Measurements from ENCODE around the gene HSF4. TPM values are rescaled to one million over a fixed set of nuclear protein-coding genes. Genes with fewer than 3 reads are reported as not detected.

Gene HSF4
- total and polyA plus RNA-seq, 2 donors (not counting 3 experiments of a cell fraction or from before 2014, with no cell fraction given), result 4.8 to 5.5 TPM

DNA sequence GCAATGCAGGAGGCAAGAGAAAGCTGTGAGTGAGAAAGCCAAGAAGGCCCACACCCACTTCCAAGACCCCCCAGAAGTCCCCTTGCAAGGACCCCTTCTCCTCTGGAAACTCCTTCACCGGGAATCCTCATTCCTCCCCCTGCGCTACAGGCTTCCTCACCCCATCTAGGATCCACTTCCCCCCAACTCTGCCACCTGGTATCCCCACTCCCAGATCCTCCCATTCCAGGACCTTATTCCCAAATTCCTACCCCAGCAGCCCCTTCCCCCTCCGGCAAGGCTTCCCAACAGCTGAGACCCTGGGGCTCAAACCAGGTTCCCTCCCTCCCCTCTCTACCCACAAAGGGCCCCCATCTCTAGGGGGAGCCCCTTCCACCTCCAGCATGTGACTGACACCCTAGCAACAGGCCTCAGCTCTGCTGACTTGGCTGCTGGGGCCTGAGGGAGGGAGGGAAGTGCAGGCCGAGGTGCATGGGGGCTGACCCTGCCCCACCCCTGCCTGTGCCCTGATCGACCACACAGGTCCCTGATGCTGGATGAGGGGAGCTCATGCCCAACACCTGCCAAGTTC, 2.1 kb downstream of the HSF4 start:
- DNase-seq (ENCODE audit: low read depth, low spot score), result no peak
- TF ChIP-seq, protein P1, sequence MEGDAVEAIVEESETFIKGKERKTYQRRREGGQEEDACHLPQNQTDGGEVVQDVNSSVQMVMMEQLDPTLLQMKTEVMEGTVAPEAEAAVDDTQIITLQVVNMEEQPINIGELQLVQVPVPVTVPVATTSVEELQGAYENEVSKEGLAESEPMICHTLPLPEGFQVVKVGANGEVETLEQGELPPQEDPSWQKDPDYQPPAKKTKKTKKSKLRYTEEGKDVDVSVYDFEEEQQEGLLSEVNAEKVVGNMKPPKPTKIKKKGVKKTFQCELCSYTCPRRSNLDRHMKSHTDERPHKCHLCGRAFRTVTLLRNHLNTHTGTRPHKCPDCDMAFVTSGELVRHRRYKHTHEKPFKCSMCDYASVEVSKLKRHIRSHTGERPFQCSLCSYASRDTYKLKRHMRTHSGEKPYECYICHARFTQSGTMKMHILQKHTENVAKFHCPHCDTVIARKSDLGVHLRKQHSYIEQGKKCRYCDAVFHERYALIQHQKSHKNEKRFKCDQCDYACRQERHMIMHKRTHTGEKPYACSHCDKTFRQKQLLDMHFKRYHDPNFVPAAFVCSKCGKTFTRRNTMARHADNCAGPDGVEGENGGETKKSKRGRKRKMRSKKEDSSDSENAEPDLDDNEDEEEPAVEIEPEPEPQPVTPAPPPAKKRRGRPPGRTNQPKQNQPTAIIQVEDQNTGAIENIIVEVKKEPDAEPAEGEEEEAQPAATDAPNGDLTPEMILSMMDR (IDR thresholded peaks at IDR 0.05; ENCODE audit: extremely low read depth in 1 of 2, insufficient read depth in 1 of 2, low read depth in 1 of 2, low read length in 2 of 2), result no peak
- TF ChIP-seq GATA2 (IDR thresholded peaks at IDR 0.05; ENCODE audit: insufficient read depth, insufficient read length, low read depth, low read length), result no peak
- TF ChIP-seq FOS (IDR thresholded peaks at IDR 0.05; ENCODE audit: borderline replicate concordance, insufficient read depth, low read length), result no peak
- Histone ChIP-seq H3K9me1 (replicated peaks; ENCODE audit: control insufficient read depth, extremely low read depth, insufficient read depth, low read length) (no peaks in the 10 kb centered on the region), H3K27me3 (ENCODE audit: control insufficient read depth in 2 of 2, insufficient read depth in 2 of 2, low read length in 2 of 2) (peaks cover 36 to 46% of the 10 kb centered on the region in 2 experiments), H3K9ac (replicated peaks; ENCODE audit: extremely low read depth, insufficient read depth, low read length) (no peak overlapping the region), H3K4me3 (replicated peaks in 1 of 3; ENCODE audit: insufficient read depth in 1 of 3, low read depth in 1 of 3, low read length in 3 of 3) (no peak overlapping the region), H3K27ac (ENCODE audit: insufficient read depth, low read depth, low read length) (no peak overlapping the region), H3K4me1 (ENCODE audit: control insufficient read depth, extremely low read depth, insufficient read depth, low read length) (peaks cover 26% of the 10 kb centered on the region), H2AFZ (ENCODE audit: low read depth, low read length) (no peak overlapping the region), H3K36me3 (ENCODE audit: control insufficient read depth in 2 of 2, extremely low read depth in 1 of 2, insufficient read depth in 2 of 2, low read length in 2 of 2) (no peaks in the 10 kb centered on the region), H3K79me2 (ENCODE audit: control insufficient read depth, insufficient read depth, low read length) (no peaks in the 10 kb centered on the region), H3K4me2 (ENCODE audit: insufficient read depth, low read length) (no peak overlapping the region), H4K20me1 (replicated peaks; ENCODE audit: control insufficient read depth, extremely low read depth, insufficient read depth, low read length) (no peaks in the 10 kb centered on the region), H3K9me3 (replicated peaks; ENCODE audit: control insufficient read depth, insufficient read depth, low read length) (no peaks in the 10 kb centered on the region)
- CTCF ChIA-PET, result interaction anchor here (2.5 kb wide), 1 partner anchor 19 kb away, joined by 6 read pairs; no protein-coding TSS in a partner anchor
- intact Hi-C loops (cut with micrococcal nuclease) (no loop called here), dilution Hi-C loops (cut with MboI; ENCODE audit: extremely low pct_ligation_motif_present, low sequenced_read_pairs) (no loop called here)
- POLR2A ChIA-PET, result no interaction called here
- FAIRE-seq, result no peak
- no TSS peak for BruUV-seq (replicated peaks)

DNA sequence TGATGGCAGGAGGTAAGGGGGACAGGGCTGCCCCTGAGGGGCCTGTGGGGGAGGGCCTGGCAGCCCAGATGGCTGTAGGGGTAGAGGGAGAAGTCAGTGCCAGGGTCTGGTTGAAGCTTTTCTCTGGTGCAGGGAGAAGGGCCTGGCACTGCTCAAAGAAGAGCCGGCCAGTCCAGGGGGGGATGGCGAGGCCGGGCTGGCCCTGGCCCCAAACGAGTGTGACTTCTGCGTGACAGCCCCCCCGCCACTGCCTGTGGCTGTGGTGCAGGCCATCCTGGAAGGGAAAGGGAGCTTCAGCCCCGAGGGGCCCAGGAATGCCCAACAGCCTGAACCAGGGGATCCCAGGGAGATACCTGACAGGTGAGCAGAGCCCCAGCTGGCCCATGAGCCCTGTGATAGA, 3.0 kb downstream of the HSF4 start:
- H3K9me3 ChIP-seq (replicated peaks; ENCODE audit: control insufficient read depth, insufficient read depth, low read length), result no peaks in the 10 kb centered on the region
- H3K27ac ChIP-seq (ENCODE audit: insufficient read depth, low read depth, low read length), result no peak overlapping the region
- H3K4me1 ChIP-seq (ENCODE audit: control insufficient read depth, extremely low read depth, insufficient read depth, low read length), result peaks cover 26% of the 10 kb centered on the region
- TF ChIP-seq, protein P2, sequence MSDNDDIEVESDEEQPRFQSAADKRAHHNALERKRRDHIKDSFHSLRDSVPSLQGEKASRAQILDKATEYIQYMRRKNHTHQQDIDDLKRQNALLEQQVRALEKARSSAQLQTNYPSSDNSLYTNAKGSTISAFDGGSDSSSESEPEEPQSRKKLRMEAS (IDR thresholded peaks at IDR 0.05; ENCODE audit: insufficient read depth, insufficient read length), result no peak
- no peak for TF ChIP-seq POLR2AphosphoS5 (IDR thresholded peaks at IDR 0.05; ENCODE audit: insufficient read depth, low read depth, low read length)
- no peak for TF ChIP-seq GATA2 (IDR thresholded peaks at IDR 0.05; ENCODE audit: insufficient read depth, insufficient read length, low read depth, low read length)
- TF ChIP-seq FOS (IDR thresholded peaks at IDR 0.05; ENCODE audit: borderline replicate concordance, insufficient read depth, low read length), result no peak
- H3K79me2 ChIP-seq (ENCODE audit: control insufficient read depth, insufficient read depth, low read length), result no peaks in the 10 kb centered on the region
- H4K20me1 ChIP-seq (replicated peaks; ENCODE audit: control insufficient read depth, extremely low read depth, insufficient read depth, low read length), result no peaks in the 10 kb centered on the region
- no peak overlapping the region for H3K4me2 ChIP-seq (ENCODE audit: insufficient read depth, low read length)
- peaks cover 33 to 41% of the 10 kb centered on the region in 2 experiments for H3K27me3 ChIP-seq (ENCODE audit: control insufficient read depth in 2 of 2, insufficient read depth in 2 of 2, low read length in 2 of 2)
- no peaks in the 10 kb centered on the region for H3K9me1 ChIP-seq (replicated peaks; ENCODE audit: control insufficient read depth, extremely low read depth, insufficient read depth, low read length)
- no peaks in the 10 kb centered on the region for H3K36me3 ChIP-seq (ENCODE audit: control insufficient read depth in 2 of 2, extremely low read depth in 1 of 2, insufficient read depth in 2 of 2, low read length in 2 of 2)
- CTCF ChIA-PET, result interaction anchor here (3.5 to 4.2 kb wide), 2 partner anchors 12 to 17 kb away, joined by 26 to 29 read pairs; partner anchors contain the start of gene MATCAP1
- BruUV-seq (replicated peaks), result no TSS peak
- DNase-seq (ENCODE audit: low read depth, low spot score), result no peak
- no peak overlapping the region for H3K4me3 ChIP-seq (replicated peaks in 1 of 3; ENCODE audit: insufficient read depth in 1 of 3, low read depth in 1 of 3, low read length in 3 of 3)
- no peak for FAIRE-seq
- POLR2A ChIA-PET, result interaction anchor here (0.6 kb wide), 1 partner anchor 46 kb away, joined by 5 read pairs; no protein-coding TSS in a partner anchor
- intact Hi-C loops (cut with micrococcal nuclease), result no loop called here
- dilution Hi-C loops (cut with MboI; ENCODE audit: extremely low pct_ligation_motif_present, low sequenced_read_pairs), result no loop called here
- no peak overlapping the region for H3K9ac ChIP-seq (replicated peaks; ENCODE audit: extremely low read depth, insufficient read depth, low read length)
- H2AFZ ChIP-seq (ENCODE audit: low read depth, low read length), result no peak overlapping the region

Measured in endothelial cell of umbilical vein (primary cell).